K562 (cell line): ENCODE results near the gene GBF1. TPM values are rescaled to one million over a fixed set of nuclear protein-coding genes. Genes with fewer than 3 reads are reported as not detected.

Source experiments
- CBFA2T3 ChIP-seq: fragments of 450-650 bp; IDR thresholded peaks from 2 replicates; pipeline ENCODE4 v1.6.1; 2017
- FOXA3 ChIP-seq, 2 experiments: fragments of 450-650 bp in 1 of 2; sonication (generic) in 1 of 2; formaldehyde crosslinking; IDR thresholded peaks in 1 of 2; conservative IDR thresholded peaks in 1 of 2; 2 replicates each; pipeline versions ENCODE4 v1.4.0 to v1.8.0; 2020 to 2022; ENCODE audit warnings: mild to moderate bottlenecking in 2 of 2, missing genetic modification reagents in 1 of 2
- HDAC1 ChIP-seq, 2 experiments: fragments of 450-650 bp; IDR thresholded peaks; 2 replicates each; pipeline ENCODE4 v1.6.1; 2016 to 2017; ENCODE audit warnings: inconsistent platforms in 1 of 2, mild to moderate bottlenecking in 1 of 2, moderate library complexity in 1 of 2
- KDM1A ChIP-seq, 2 experiments: fragments of 450-650 bp; IDR thresholded peaks; 2 replicates each; pipeline ENCODE4 v1.6.1; 2016; ENCODE audit warnings: mild to moderate bottlenecking in 2 of 2
- PBX2 ChIP-seq, 2 experiments: IDR thresholded peaks in 1 of 2; conservative IDR thresholded peaks in 1 of 2; 2 replicates each; pipeline ENCODE4 v1.6.1; 2016; ENCODE audit warnings: low read depth in 2 of 2, mild to moderate bottlenecking in 1 of 2, missing compliant biosample characterization in 1 of 2, missing genetic modification characterization in 1 of 2, moderate library complexity in 1 of 2
- PKNOX1 ChIP-seq: fragments of 450-650 bp; IDR thresholded peaks from 2 replicates; pipeline ENCODE4 v1.6.1; 2016
- PRDM10 ChIP-seq: fragments of 450-650 bp; IDR thresholded peaks from 2 replicates; pipeline ENCODE4 v1.6.1; 2018; ENCODE audit not compliant: partially characterized antibody
- PTTG1 ChIP-seq: fragments of 450-650 bp; IDR thresholded peaks from 2 replicates; pipeline ENCODE4 v1.6.1; 2016; ENCODE audit warnings: low read depth, mild to moderate bottlenecking, missing genetic modification characterization, missing compliant biosample characterization
- RBBP5 ChIP-seq: fragments of 200-600 bp; sonication (generic); IDR thresholded peaks from 2 replicates; pipeline ENCODE4 v1.6.1; 2012; ENCODE audit warnings: borderline replicate concordance, mild to moderate bottlenecking, low read length, control low read depth, inconsistent platforms; ENCODE audit not compliant: insufficient read depth, poor library complexity, severe bottlenecking
- TCF3 ChIP-seq: sonication (generic); formaldehyde crosslinking; IDR thresholded peaks from 2 replicates; pipeline ENCODE4 v1.4.0; 2020; ENCODE audit warnings: mild to moderate bottlenecking, missing genetic modification reagents
- polyA plus RNA-seq, 8 experiments: library from polyadenylated mRNA; depleted of rRNA in 4 of 8; stranded (reverse) in 5 of 8; unstranded in 3 of 8; fragments of >200 nt; fragmentation: Nextera tagmentation in 2 of 8; fragmentation: Illumina TruSeq in 1 of 8; extraction: Ambion mirVana in 2 of 8; extraction: Trizol in 1 of 8; gene quantifications; 2 replicates each; pipeline versions ENCODE4 v1.2.1 to v1.2.3, GENCODE V29; 2011 to 2014; ENCODE audit warnings: inconsistent platforms in 1 of 8, missing spikeins in 1 of 8
- total RNA-seq, 7 experiments: library from RNA; depleted of rRNA in 6 of 7; stranded (reverse); fragments of >200 nt in 6 of 7; fragmentation: Illumina TruSeq in 2 of 7; extraction: Trizol in 2 of 7; gene quantifications; 2 replicates each; pipeline versions ENCODE4 v1.2.1 to v1.2.3, GENCODE V29; 2011 to 2021; ENCODE audit warnings: low replicate concordance in 1 of 7

The GBF1 gene
- total and polyA plus RNA-seq, 9 of the 15 experiments (the other 6 are each of a cell fraction or from before 2014, with no cell fraction given): 0.69 to 28.0 (median 10.3) TPM

- TF ChIP-seq PRDM10 (peak; percentile 63), RBBP5 (no peak), PBX2 (CRISPR knock-in tag; IDR thresholded peaks at IDR 0.05; ENCODE audit: low read depth) (no peak), PBX2 (tag; conservative IDR thresholded peaks at IDR 0.05; ENCODE audit: low read depth) (peak; percentile 85), HDAC1 (IDR thresholded peaks at IDR 0.05) (peak in 1 of 2 experiments; percentile 66; a peak in 1 of 4 replicates), FOXA3 (CRISPR knock-in tag; conservative IDR thresholded peaks at IDR 0.05 in 1 of 2, IDR thresholded peaks at IDR 0.05 in 1 of 2) (peak in 1 of 2 experiments; percentile 70; a peak in 2 of 4 replicates), CBFA2T3 (peak; percentile 23; the same call in 1 of the 2 replicates), TCF3 (CRISPR knock-in tag) (peak; percentile 35; the same call in 1 of the 2 replicates), PTTG1 (tag) (no peak), KDM1A (IDR thresholded peaks at IDR 0.05) (peak; percentile 48 to 69; a peak in 3 of 4 replicates), PKNOX1 (peak; percentile 94)
Observed at GRCh38 chr10:102280397-102281101, 35.2 kb downstream of the GBF1 start (continued).
